ENCODE data around the gene IL12RB2. TPM values are rescaled to one million over a fixed set of nuclear protein-coding genes. Genes with fewer than 3 reads are reported as not detected.

The IL12RB2 gene
- total RNA-seq, 4 donors from 2014 or later = 0.79 to 4.5 (median 1.6) TPM

- 85% methylated on average over 4 of the region's 4 CpGs for WGBS
- Histone ChIP-seq H3K27me3 (no peaks in the 10 kb centered on the region), H3K4me1 (peaks cover 15% of the 10 kb centered on the region), H3K4me3 (no peak overlapping the region), H3K9me3 (no peaks in the 10 kb centered on the region), H3K27ac (no peak overlapping the region), H3K36me3 (no peaks in the 10 kb centered on the region)
- no peak for TF ChIP-seq POLR2A (IDR thresholded peaks at IDR 0.05)
- no peak for TF ChIP-seq EP300 (IDR thresholded peaks at IDR 0.05)
- no peak for TF ChIP-seq POLR2AphosphoS5 (IDR thresholded peaks at IDR 0.05)
- TF ChIP-seq, protein P1, sequence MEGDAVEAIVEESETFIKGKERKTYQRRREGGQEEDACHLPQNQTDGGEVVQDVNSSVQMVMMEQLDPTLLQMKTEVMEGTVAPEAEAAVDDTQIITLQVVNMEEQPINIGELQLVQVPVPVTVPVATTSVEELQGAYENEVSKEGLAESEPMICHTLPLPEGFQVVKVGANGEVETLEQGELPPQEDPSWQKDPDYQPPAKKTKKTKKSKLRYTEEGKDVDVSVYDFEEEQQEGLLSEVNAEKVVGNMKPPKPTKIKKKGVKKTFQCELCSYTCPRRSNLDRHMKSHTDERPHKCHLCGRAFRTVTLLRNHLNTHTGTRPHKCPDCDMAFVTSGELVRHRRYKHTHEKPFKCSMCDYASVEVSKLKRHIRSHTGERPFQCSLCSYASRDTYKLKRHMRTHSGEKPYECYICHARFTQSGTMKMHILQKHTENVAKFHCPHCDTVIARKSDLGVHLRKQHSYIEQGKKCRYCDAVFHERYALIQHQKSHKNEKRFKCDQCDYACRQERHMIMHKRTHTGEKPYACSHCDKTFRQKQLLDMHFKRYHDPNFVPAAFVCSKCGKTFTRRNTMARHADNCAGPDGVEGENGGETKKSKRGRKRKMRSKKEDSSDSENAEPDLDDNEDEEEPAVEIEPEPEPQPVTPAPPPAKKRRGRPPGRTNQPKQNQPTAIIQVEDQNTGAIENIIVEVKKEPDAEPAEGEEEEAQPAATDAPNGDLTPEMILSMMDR (IDR thresholded peaks at IDR 0.05) = no peak
- no peak for DNase-seq (ENCODE audit: low spot score in 2 of 2)
Observed at GRCh38 chr1:67436511-67437055, 128.9 kb downstream of the IL12RB2 start.

GRCh38 chr1:67437961-67438360 is 130.3 kb downstream of the IL12RB2 start:
- 90% methylated on average over 2 of the region's 2 CpGs for WGBS

GRCh38 chr1:67439277-67440029 is 131.8 kb downstream of the IL12RB2 start:
- Histone ChIP-seq H3K27ac (no peak overlapping the region), H3K4me3 (no peak overlapping the region), H3K36me3 (no peaks in the 10 kb centered on the region), H3K9me3 (no peaks in the 10 kb centered on the region), H3K27me3 (no peaks in the 10 kb centered on the region), H3K4me1 (peaks cover 5% of the 10 kb centered on the region)
- WGBS = 85% methylated on average over 6 of the region's 6 CpGs
- no peak for DNase-seq (ENCODE audit: low spot score in 2 of 2)
- TF ChIP-seq EP300 (IDR thresholded peaks at IDR 0.05) = no peak
- TF ChIP-seq, protein P1 (IDR thresholded peaks at IDR 0.05) = no peak
- no peak for TF ChIP-seq POLR2A (IDR thresholded peaks at IDR 0.05)
- no peak for TF ChIP-seq POLR2AphosphoS5 (IDR thresholded peaks at IDR 0.05)

More at GRCh38 chr1:67437961-67438360, 130.3 kb downstream of the IL12RB2 start:
- H3K36me3 ChIP-seq = no peaks in the 10 kb centered on the region
- no peak overlapping the region for H3K4me3 ChIP-seq
- no peak for DNase-seq (ENCODE audit: low spot score in 2 of 2)
- H3K9me3 ChIP-seq = no peaks in the 10 kb centered on the region
- TF ChIP-seq EP300 (IDR thresholded peaks at IDR 0.05) (no peak), POLR2A (IDR thresholded peaks at IDR 0.05) (no peak), POLR2AphosphoS5 (IDR thresholded peaks at IDR 0.05) (no peak)
- TF ChIP-seq, protein P1 (IDR thresholded peaks at IDR 0.05) = no peak
- peaks cover 10% of the 10 kb centered on the region for H3K4me1 ChIP-seq
- H3K27me3 ChIP-seq = no peaks in the 10 kb centered on the region
- H3K27ac ChIP-seq = no peak overlapping the region

DNA sequence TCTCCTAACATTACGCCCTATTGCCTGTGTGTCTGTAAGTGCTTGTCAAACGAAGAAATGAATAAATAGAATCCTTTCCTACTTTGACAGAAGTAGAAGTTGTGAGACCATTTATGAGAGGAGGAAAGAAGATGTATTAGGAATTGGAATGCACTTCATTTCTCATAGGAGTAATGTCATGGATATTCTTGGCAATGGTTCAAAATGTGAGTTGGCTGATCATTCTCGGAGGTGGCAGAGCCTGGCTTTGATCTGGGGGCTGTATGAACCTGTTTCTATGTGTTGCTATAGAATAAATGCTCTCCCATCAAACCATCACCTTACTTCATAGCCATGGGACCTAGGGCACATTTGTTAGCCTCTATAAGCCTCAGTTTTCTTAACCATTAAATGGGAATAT is 132.7 kb downstream of the IL12RB2 start:
- Histone ChIP-seq H3K27ac (no peak overlapping the region), H3K9me3 (no peaks in the 10 kb centered on the region), H3K27me3 (no peaks in the 10 kb centered on the region), H3K4me3 (no peak overlapping the region), H3K4me1 (peaks cover 5% of the 10 kb centered on the region), H3K36me3 (no peaks in the 10 kb centered on the region)
- TF ChIP-seq, protein P1 (IDR thresholded peaks at IDR 0.05) = no peak
- no peak for TF ChIP-seq POLR2A (IDR thresholded peaks at IDR 0.05)
- no peak for TF ChIP-seq EP300 (IDR thresholded peaks at IDR 0.05)
- TF ChIP-seq POLR2AphosphoS5 (IDR thresholded peaks at IDR 0.05) = no peak
- DNase-seq (ENCODE audit: low spot score in 2 of 2) = no peak
- WGBS = 62% methylated on average over 3 of the region's 3 CpGs

- H3K9me3 ChIP-seq = no peaks in the 10 kb centered on the region
- H3K27me3 ChIP-seq = no peaks in the 10 kb centered on the region
- no peak overlapping the region for H3K4me3 ChIP-seq
- no peak overlapping the region for H3K27ac ChIP-seq
- H3K36me3 ChIP-seq = no peaks in the 10 kb centered on the region
- H3K4me1 ChIP-seq = peaks cover 5% of the 10 kb centered on the region
- WGBS = 42% methylated on average over 3 of the region's 3 CpGs
- no peak for DNase-seq (ENCODE audit: low spot score in 2 of 2)
- TF ChIP-seq POLR2A (IDR thresholded peaks at IDR 0.05) = no peak
- no peak for TF ChIP-seq EP300 (IDR thresholded peaks at IDR 0.05)
Observed at GRCh38 chr1:67441183-67441582, 133.5 kb downstream of the IL12RB2 start.

All from suprapubic skin (tissue), 4 donors.